Gastroesophageal sphincter (tissue), 3 donors: ENCODE data around the gene MARCHF2.
"Not testable (repeated sequence)": the region's sequence is repeated elsewhere in the genome, so short reads cannot be mapped to it uniquely, and the experiment has no call there.

ENCODE experiments used
- CTCF ChIP-seq, 4 experiments: fragments of 200-600 bp in 2 of 4; fragments of 450-650 bp in 2 of 4; sonication (generic) in 1 of 4; IDR thresholded peaks; one replicate each; pipeline ENCODE4 v1.5.1; 2017 to 2019; ENCODE audit warnings: antibody characterized with exemption in 4 of 4, mild to moderate bottlenecking in 2 of 4, moderate library complexity in 2 of 4
- EP300 ChIP-seq: sonication (generic); formaldehyde crosslinking; IDR thresholded peaks from one replicate; pipeline ENCODE4 v1.6.1; 2017; ENCODE audit warnings: antibody characterized with exemption, mild to moderate bottlenecking
- POLR2A ChIP-seq, 2 donors: fragments of 450-650 bp; IDR thresholded peaks; one replicate each; pipeline ENCODE4 v1.6.1; 2017; ENCODE audit warnings: antibody characterized with exemption in 2 of 2, mild to moderate bottlenecking in 2 of 2, moderate library complexity in 1 of 2
- POLR2AphosphoS5 ChIP-seq: sonication (generic); formaldehyde crosslinking; IDR thresholded peaks from one replicate; pipeline ENCODE4 v1.6.1; 2017; ENCODE audit warnings: antibody characterized with exemption

- TF ChIP-seq CTCF (IDR thresholded peaks at IDR 0.05); EP300; POLR2A (IDR thresholded peaks at IDR 0.05); POLR2AphosphoS5: not testable (repeated sequence)
Measured at GRCh38 chr19:8379156-8379891, 33.8 kb upstream of the MARCHF2 start.
